Activated CD8-positive, alpha-beta T cell treated with anti-CD3 and anti-CD28 coated beads for 36 hours (primary cell): ENCODE data around the gene GPR68. TPM values are rescaled to one million over a fixed set of nuclear protein-coding genes. Genes with fewer than 3 reads are reported as not detected.

ENCODE experiments used
- ATAC-seq: fragments of 200-7000 bp; cut with Tn5 transposase; one replicate; pipeline ENCODE4 v1.10.0; 2021; ENCODE audit warnings: mild to moderate bottlenecking, moderate library complexity
- CTCF ChIA-PET: fragments of 350-600 bp; sonication (Branson Sonifier 250); formaldehyde crosslinking; loops from one replicate; lab custom pipeline; 2021; ENCODE audit warnings: antibody characterized with exemption; lab: Charles Lee
- POLR2A ChIA-PET: fragments of 350-600 bp; sonication (Branson Sonifier 250); formaldehyde crosslinking; loops from one replicate; lab custom pipeline; 2021; ENCODE audit warnings: antibody characterized with exemption; lab: Charles Lee
- DNase-seq: peaks from one replicate; pipeline ENCODE4 v3.0.0-alpha.2; 2020
- H3K27ac Mint-ChIP-seq: one replicate; pipeline ENCODE4 v1.8.0; 2021; ENCODE audit warnings: mild to moderate bottlenecking, mixed read lengths
- H3K27me3 Mint-ChIP-seq: one replicate; pipeline ENCODE4 v1.8.0; 2021; ENCODE audit warnings: mixed read lengths
- H3K36me3 Mint-ChIP-seq: one replicate; pipeline ENCODE4 v1.8.0; 2021; ENCODE audit warnings: low read depth, mixed read lengths
- H3K4me1 Mint-ChIP-seq: one replicate; pipeline ENCODE4 v1.8.0; 2021; ENCODE audit warnings: low read depth, mixed read lengths
- H3K4me3 Mint-ChIP-seq: one replicate; pipeline ENCODE4 v1.8.0; 2021; ENCODE audit warnings: mild to moderate bottlenecking, moderate library complexity, mixed read lengths
- H3K9me3 Mint-ChIP-seq: one replicate; pipeline ENCODE4 v1.8.0; 2021; ENCODE audit warnings: mixed read lengths
- intact Hi-C: fragments of 100-400 bp; cut with micrococcal nuclease; formaldehyde crosslinking; loops from one replicate; pipeline ENCODE4 v1.10.0; 2022
- total RNA-seq, 2 experiments: library from RNA; stranded (reverse); gene quantifications; one replicate each; pipeline ENCODE4 v1.2.3, GENCODE V29; 2021
- TF ChIP-seq, protein P1 (sequence below): fragments of 200-600 bp; IDR thresholded peaks from one replicate; pipeline ENCODE4 v1.8.0; 2022; ENCODE audit warnings: antibody characterized with exemption, mild to moderate bottlenecking

The GPR68 gene
- total RNA-seq, 2 experiments from 2014 or later, result 11.9 to 14.0 TPM

DNA sequence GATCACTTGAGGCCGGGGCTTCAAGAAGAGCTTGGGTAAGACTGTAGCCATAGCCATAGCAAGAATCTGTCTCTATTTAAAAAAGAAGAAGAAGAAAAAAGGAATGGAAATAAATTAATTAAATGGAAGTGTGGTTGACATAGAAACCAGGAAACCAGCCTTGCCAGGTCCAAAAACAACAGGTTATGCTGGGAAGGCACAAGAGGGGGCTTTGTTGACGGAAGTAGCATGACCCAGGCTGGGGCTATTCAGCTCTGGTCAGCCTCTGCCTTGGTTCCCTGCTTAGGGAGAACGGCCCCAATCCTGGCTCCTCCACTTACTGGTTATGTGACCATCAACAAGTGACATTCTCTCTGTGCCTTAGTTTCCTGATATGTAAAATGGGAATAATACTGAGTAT lies 14.4 kb upstream of the GPR68 start:
- intact Hi-C loops, result no loop called here
- no peaks in the 10 kb centered on the region for H3K36me3 Mint-ChIP-seq

DNA sequence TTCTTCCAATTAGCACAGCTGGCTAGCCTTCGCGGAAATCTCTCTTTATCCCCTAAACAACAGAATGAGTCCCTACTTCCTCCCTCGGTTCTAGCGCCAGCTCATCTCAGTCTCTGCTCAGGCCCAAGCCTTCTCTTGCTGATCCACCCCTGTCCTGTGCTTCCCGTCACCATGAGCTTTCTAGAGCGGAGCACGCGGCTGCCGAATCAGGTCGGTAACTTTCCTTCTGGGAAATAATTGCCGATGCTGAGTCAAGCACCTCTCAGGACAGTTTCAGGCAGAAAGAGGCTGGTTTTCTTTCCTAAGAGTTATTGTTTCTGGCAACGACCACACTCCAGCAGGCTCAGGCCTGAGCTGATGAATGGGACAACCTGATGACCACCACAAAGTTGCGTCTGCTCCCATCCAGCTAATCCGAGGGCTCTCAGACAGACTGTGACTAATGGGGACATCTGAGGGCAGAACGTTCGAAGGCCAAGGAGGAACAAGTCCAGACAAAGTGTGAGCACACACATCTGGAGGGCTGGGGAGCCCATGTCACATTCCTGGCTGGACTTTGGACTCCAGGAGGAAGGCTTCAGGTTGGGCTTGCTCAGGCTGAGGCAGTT lies 13.6 kb upstream of the GPR68 start:
- TF ChIP-seq, protein P1, sequence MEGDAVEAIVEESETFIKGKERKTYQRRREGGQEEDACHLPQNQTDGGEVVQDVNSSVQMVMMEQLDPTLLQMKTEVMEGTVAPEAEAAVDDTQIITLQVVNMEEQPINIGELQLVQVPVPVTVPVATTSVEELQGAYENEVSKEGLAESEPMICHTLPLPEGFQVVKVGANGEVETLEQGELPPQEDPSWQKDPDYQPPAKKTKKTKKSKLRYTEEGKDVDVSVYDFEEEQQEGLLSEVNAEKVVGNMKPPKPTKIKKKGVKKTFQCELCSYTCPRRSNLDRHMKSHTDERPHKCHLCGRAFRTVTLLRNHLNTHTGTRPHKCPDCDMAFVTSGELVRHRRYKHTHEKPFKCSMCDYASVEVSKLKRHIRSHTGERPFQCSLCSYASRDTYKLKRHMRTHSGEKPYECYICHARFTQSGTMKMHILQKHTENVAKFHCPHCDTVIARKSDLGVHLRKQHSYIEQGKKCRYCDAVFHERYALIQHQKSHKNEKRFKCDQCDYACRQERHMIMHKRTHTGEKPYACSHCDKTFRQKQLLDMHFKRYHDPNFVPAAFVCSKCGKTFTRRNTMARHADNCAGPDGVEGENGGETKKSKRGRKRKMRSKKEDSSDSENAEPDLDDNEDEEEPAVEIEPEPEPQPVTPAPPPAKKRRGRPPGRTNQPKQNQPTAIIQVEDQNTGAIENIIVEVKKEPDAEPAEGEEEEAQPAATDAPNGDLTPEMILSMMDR, result no peak

More for the DNA sequence above, 14.4 kb upstream of the GPR68 start:
- peaks cover 3% of the 10 kb centered on the region for H3K9me3 Mint-ChIP-seq
- DNase-seq (no peak), ATAC-seq (no peak)
- H3K4me1 Mint-ChIP-seq, result peaks cover 58% of the 10 kb centered on the region
- TF ChIP-seq, protein P1, result no peak
- H3K27me3 Mint-ChIP-seq, result peaks cover 1% of the 10 kb centered on the region
- no peak overlapping the region for H3K27ac Mint-ChIP-seq
- CTCF ChIA-PET, result interaction anchor here (1.1 to 4.1 kb wide), 4 partner anchors 10 to 82 kb away, joined by 3 to 21 read pairs (median 4); partner anchors contain the start of gene GPR68
- POLR2A ChIA-PET, result interaction anchor here (1.1 to 10.7 kb wide), 4 partner anchors 9 to 82 kb away, joined by 3 to 103 read pairs (median 4); partner anchors contain the start of gene GPR68
- H3K4me3 Mint-ChIP-seq, result no peak overlapping the region

DNA sequence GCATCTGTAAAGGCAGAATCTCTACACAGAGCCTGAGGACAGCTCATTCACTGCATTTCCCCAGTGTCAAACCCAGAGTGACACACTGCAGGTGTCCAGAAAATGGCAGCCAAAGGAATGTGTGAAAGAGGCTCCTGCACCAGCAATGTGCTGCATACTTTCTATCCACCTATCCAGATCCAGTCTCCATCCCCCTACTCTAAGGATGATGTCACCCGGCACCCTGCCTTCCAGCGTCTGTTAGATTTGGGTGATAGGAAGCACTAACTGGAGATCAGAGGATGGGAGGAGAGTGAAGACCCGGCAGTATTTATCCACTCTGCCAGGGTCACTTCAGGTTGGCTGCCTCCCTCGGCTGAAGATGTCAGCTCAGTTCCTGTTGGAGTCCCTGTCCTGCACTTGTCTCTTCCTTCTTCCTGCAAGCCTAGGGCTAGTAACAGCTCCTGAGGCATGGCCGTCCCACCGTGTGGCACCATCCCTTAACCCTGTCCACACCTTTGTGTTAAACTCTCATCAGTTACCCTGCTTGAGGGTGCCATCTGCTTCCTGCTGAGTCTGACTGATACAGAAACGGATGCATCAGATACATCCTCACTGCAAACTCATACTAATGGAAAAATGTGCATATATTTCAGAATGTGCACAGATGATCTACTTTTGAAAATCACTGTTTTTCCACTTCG lies 13.0 kb upstream of the GPR68 start:
- POLR2A ChIA-PET, result interaction anchor here (0.6 to 10.7 kb wide), 5 partner anchors 8 to 161 kb away, joined by 3 to 103 read pairs (median 4); partner anchors contain the start of genes CCDC88C and GPR68
- H3K27me3 Mint-ChIP-seq, result peaks cover 1% of the 10 kb centered on the region
- intact Hi-C loops, result no loop called here
- H3K27ac Mint-ChIP-seq, result no peak overlapping the region
- H3K36me3 Mint-ChIP-seq, result no peaks in the 10 kb centered on the region
- ATAC-seq (no peak), DNase-seq (no peak)
- H3K4me3 Mint-ChIP-seq, result no peak overlapping the region
- H3K4me1 Mint-ChIP-seq, result peaks cover 57% of the 10 kb centered on the region
- H3K9me3 Mint-ChIP-seq, result peaks cover 3% of the 10 kb centered on the region
- TF ChIP-seq, protein P1, result no peak
- CTCF ChIA-PET, result interaction anchor here (1.2 to 4.1 kb wide), 4 partner anchors 13 to 81 kb away, joined by 3 to 21 read pairs (median 3); partner anchors contain the start of gene GPR68

More for the DNA sequence above, 13.6 kb upstream of the GPR68 start:
- H3K9me3 Mint-ChIP-seq, result peaks cover 3% of the 10 kb centered on the region
- DNase-seq (no peak), ATAC-seq (no peak)
- peaks cover 54% of the 10 kb centered on the region for H3K4me1 Mint-ChIP-seq
- H3K4me3 Mint-ChIP-seq, result no peak overlapping the region
- H3K27me3 Mint-ChIP-seq, result peaks cover 1% of the 10 kb centered on the region
- no peak overlapping the region for H3K27ac Mint-ChIP-seq
- ChIA-PET POLR2A (interaction anchor here (1.1 to 10.7 kb wide), 5 partner anchors 8 to 81 kb away, joined by 3 to 103 read pairs (median 4); partner anchors contain the start of gene GPR68), CTCF (interaction anchor here (1.2 to 4.1 kb wide), 4 partner anchors 14 to 81 kb away, joined by 3 to 21 read pairs (median 3); partner anchors contain the start of gene GPR68)
- no peaks in the 10 kb centered on the region for H3K36me3 Mint-ChIP-seq
- intact Hi-C loops, result no loop called here

DNA sequence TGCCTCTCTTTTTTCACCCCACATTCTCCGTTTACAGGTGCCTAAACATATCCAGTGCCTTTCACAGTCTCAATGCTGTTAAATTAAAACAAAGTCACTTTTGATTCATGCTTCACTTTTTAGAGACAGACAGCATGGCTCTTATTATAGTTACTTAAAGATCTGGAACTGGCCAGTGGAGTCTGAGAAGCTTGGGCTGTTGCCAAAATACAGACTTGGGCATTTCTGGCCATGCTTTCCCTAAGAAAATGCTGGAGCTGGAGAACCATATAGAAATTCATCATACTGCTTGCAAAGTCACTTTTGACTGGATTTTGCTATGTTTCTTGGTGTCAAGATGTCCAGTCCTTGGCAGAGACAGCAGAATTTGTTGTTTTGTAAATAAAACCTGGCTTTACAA lies 12.2 kb upstream of the GPR68 start:
- CTCF ChIA-PET, result interaction anchor here (1.2 to 4.1 kb wide), 4 partner anchors 8 to 80 kb away, joined by 3 to 21 read pairs (median 4); no protein-coding TSS in a partner anchor
- intact Hi-C loops, result no loop called here
- Mint-ChIP-seq H3K4me3 (no peak overlapping the region), H3K9me3 (peaks cover 3% of the 10 kb centered on the region), H3K4me1 (peaks cover 60% of the 10 kb centered on the region), H3K27ac (no peak overlapping the region), H3K36me3 (peaks cover 4% of the 10 kb centered on the region), H3K27me3 (peaks cover 1% of the 10 kb centered on the region)
- ATAC-seq (no peak), DNase-seq (no peak)
- TF ChIP-seq, protein P1, result no peak
- POLR2A ChIA-PET, result interaction anchor here (0.6 to 10.7 kb wide), 5 partner anchors 12 to 162 kb away, joined by 3 to 103 read pairs (median 4); partner anchors contain the start of genes CCDC88C and GPR68
